K562 (cell line): Measurements from ENCODE around the gene BAIAP3. TPM values are rescaled to one million over a fixed set of nuclear protein-coding genes. Genes with fewer than 3 reads are reported as not detected.

Experiments used
- ATAC-seq: fragments of 200-7000 bp; cut with Tn5 transposase; 3 replicates; pipeline ENCODE4 v1.9.1; 2020; ENCODE audit warnings: moderate library complexity
- BruUV-seq: library from RNA; stranded (reverse); fragments of 400-500 nt; replicated peaks from 2 replicates; lab custom pipeline; 2021; lab: Mats Ljungman, UMichigan
- CTCF ChIA-PET: fragments of 300-600 bp; formaldehyde crosslinking; extraction: SDS; loops from one replicate; lab custom pipeline; 2021; ENCODE audit warnings: low intra/inter-chr PET ratio; lab: Yijun Ruan, JAX
- POLR2A ChIA-PET: fragments of 300-600, 350-650 bp; sonication (Branson Sonifier 250); formaldehyde crosslinking; extraction: SDS; loops from one replicate; lab custom pipeline; 2021; ENCODE audit warnings: antibody characterized with exemption, inconsistent platforms; lab: Yijun Ruan, JAX
- DNase-seq, 4 experiments: peaks; one replicate each; pipeline versions ENCODE4 v3.0.0 to v3.0.0-alpha.2; 2011 to 2018; ENCODE audit warnings: low spot score in 3 of 4, mixed read lengths in 3 of 4; ENCODE audit errors: extremely low read depth in 1 of 4
- FAIRE-seq: peaks from 2 replicates; lab custom pipeline; 2011; peaks lifted over from hg19 to GRCh38; lab: Jason Lieb, UNC
- H2AFZ ChIP-seq: 2 replicates; pipeline ENCODE4 v1.6.0; 2011; ENCODE audit warnings: low read depth, low read length, control low read depth, inconsistent platforms
- H3K27ac ChIP-seq: fragments of 200-600 bp; 3 replicates; pipeline ENCODE4 v1.8.0; 2011; ENCODE audit warnings: low read depth, mild to moderate bottlenecking, control low read depth, inconsistent platforms, low read length, moderate library complexity, mixed read lengths; ENCODE audit errors: extremely low read depth
- H3K27me3 ChIP-seq, 2 experiments: fragments of 300-600 bp in 1 of 2; 2 replicates in 1 of 2; 3 replicates in 1 of 2; pipeline versions ENCODE4 v1.6.0 to v1.8.0; 2011; ENCODE audit warnings: inconsistent platforms in 2 of 2, low read length in 2 of 2, mild to moderate bottlenecking in 1 of 2, mixed read lengths in 1 of 2, moderate library complexity in 1 of 2; ENCODE audit not compliant: control insufficient read depth in 2 of 2, insufficient read depth in 2 of 2
- H3K36me3 ChIP-seq: fragments of 300-600 bp; 3 replicates; pipeline ENCODE4 v1.8.0; 2011; ENCODE audit warnings: mild to moderate bottlenecking, low read length, inconsistent platforms; ENCODE audit not compliant: control insufficient read depth, insufficient read depth
- H3K4me1 ChIP-seq, 2 experiments: fragments of 200-600 bp in 1 of 2; replicated peaks in 1 of 2; 2 replicates in 1 of 2; 3 replicates in 1 of 2; pipeline versions ENCODE4 v1.5.1 to v1.8.0; 2011; ENCODE audit warnings: inconsistent platforms in 2 of 2, low read length in 2 of 2, mild to moderate bottlenecking in 1 of 2, mixed read lengths in 1 of 2, moderate library complexity in 1 of 2; ENCODE audit not compliant: control insufficient read depth in 2 of 2, insufficient read depth in 2 of 2
- H3K4me2 ChIP-seq: 2 replicates; pipeline ENCODE4 v1.6.1; 2011; ENCODE audit warnings: low read length, control low read depth, inconsistent platforms, mixed read lengths; ENCODE audit not compliant: insufficient read depth
- H3K4me3 ChIP-seq: fragments of 200-600 bp; sonication (generic), shearing (Covaris generic); 2 replicates; pipeline ENCODE4 v1.5.1; 2016; ENCODE audit warnings: control low read depth, inconsistent platforms
- H3K79me2 ChIP-seq: fragments of 200-600 bp; 3 replicates; pipeline ENCODE4 v1.8.0; 2011; ENCODE audit warnings: low read length, inconsistent platforms; ENCODE audit not compliant: control insufficient read depth, insufficient read depth
- H3K9ac ChIP-seq, 2 experiments: 2 replicates each; pipeline versions ENCODE4 v1.6.0 to v1.6.1; 2011; ENCODE audit warnings: low read depth in 2 of 2, low read length in 2 of 2, control low read depth in 1 of 2, inconsistent platforms in 1 of 2, mild to moderate bottlenecking in 1 of 2, mixed read lengths in 1 of 2; ENCODE audit not compliant: insufficient read depth in 1 of 2
- H3K9me1 ChIP-seq: one replicate; pipeline ENCODE4 v1.6.0; 2011; ENCODE audit warnings: inconsistent platforms, mild to moderate bottlenecking, low read length, moderate library complexity; ENCODE audit not compliant: control insufficient read depth, insufficient read depth
- H3K9me3 ChIP-seq: replicated peaks from 2 replicates; pipeline ENCODE4 v1.5.1; 2011; ENCODE audit warnings: low read depth, low read length, inconsistent platforms; ENCODE audit not compliant: control insufficient read depth, insufficient read depth
- H4K20me1 ChIP-seq: replicated peaks from 2 replicates; pipeline ENCODE4 v1.6.1; 2011; ENCODE audit warnings: low read length, inconsistent platforms, mixed read lengths; ENCODE audit not compliant: control insufficient read depth, insufficient read depth
- CBFB ChIP-seq: sonication (generic); formaldehyde crosslinking; IDR thresholded peaks from 2 replicates; pipeline ENCODE4 v1.4.0; 2020; ENCODE audit warnings: mild to moderate bottlenecking, missing genetic modification reagents
- FOXA1 ChIP-seq: fragments of 450-650 bp; IDR thresholded peaks from 2 replicates; pipeline ENCODE4 v1.6.1; 2016; ENCODE audit warnings: mild to moderate bottlenecking, borderline replicate concordance
- POLR2B ChIP-seq: fragments of 450-650 bp; IDR thresholded peaks from 2 replicates; pipeline ENCODE4 v1.6.1; 2018; ENCODE audit warnings: low read depth; ENCODE audit not compliant: partially characterized antibody
- POLR2G ChIP-seq: fragments of 200-400 bp; formaldehyde crosslinking; IDR thresholded peaks from 2 replicates; pipeline ENCODE4 v1.6.1; 2017; ENCODE audit warnings: low read depth, mild to moderate bottlenecking, antibody characterized with exemption, low read length, moderate library complexity
- PPARD ChIP-seq: fragments of 250-450 bp; sonication (Bioruptor Pico); IDR thresholded peaks from 2 replicates; pipeline ENCODE4 v1.8.0; 2022; ENCODE audit warnings: inconsistent platforms, mild to moderate bottlenecking, moderate library complexity
- RBM22 ChIP-seq: fragments of 200-400 bp; formaldehyde crosslinking; IDR thresholded peaks from 2 replicates; pipeline ENCODE4 v1.6.1; 2018; ENCODE audit warnings: low read length, low read depth; ENCODE audit not compliant: poor library complexity, severe bottlenecking
- RREB1 ChIP-seq: fragments of 250-450 bp; sonication (Bioruptor Pico); IDR thresholded peaks from 2 replicates; pipeline ENCODE4 v1.4.0; 2020
- SAFB ChIP-seq: fragments of 200-400 bp; formaldehyde crosslinking; IDR thresholded peaks from 2 replicates; pipeline ENCODE4 v1.6.1; 2017; ENCODE audit warnings: low read depth, low read length, borderline replicate concordance
- TEAD1 ChIP-seq, 2 experiments: fragments of 450-650 bp in 1 of 2; sonication (generic) in 1 of 2; formaldehyde crosslinking; IDR thresholded peaks; 2 replicates each; pipeline versions ENCODE4 v1.4.0 to v1.8.0; 2020 to 2022; ENCODE audit warnings: mild to moderate bottlenecking in 2 of 2, missing genetic modification reagents in 1 of 2
- ZBTB12 ChIP-seq: fragments of 250-450 bp; sonication (Bioruptor Pico); IDR thresholded peaks from 2 replicates; pipeline ENCODE4 v1.4.0; 2020
- ZBTB33 ChIP-seq: sonication (generic); formaldehyde crosslinking; IDR thresholded peaks from 2 replicates; pipeline ENCODE4 v1.8.1; 2023; ENCODE audit warnings: mild to moderate bottlenecking, missing genetic modification reagents
- ZNF12 ChIP-seq: sonication (generic); formaldehyde crosslinking; IDR thresholded peaks from 2 replicates; pipeline ENCODE4 v1.4.0; 2020; ENCODE audit warnings: mild to moderate bottlenecking, missing genetic modification reagents
- ZNF431 ChIP-seq: sonication (generic); formaldehyde crosslinking; IDR thresholded peaks from 2 replicates; pipeline ENCODE4 v1.8.0; 2022; ENCODE audit warnings: mild to moderate bottlenecking, missing genetic modification reagents
- ZNF507 ChIP-seq: conservative IDR thresholded peaks from 2 replicates; pipeline ENCODE4 v1.6.1; 2017; ENCODE audit warnings: missing genetic modification characterization, missing compliant biosample characterization
- WGBS: fragments of 100-300 bp; shearing (Covaris generic); methylation state at CpG from one replicate; pipeline ENCODE4 v1.1.6; 2016; ENCODE audit warnings: low coverage, mixed read lengths; ENCODE audit not compliant: insufficient coverage; ENCODE audit errors: missing lambda C conversion rate; 5-methylcytosine and 5-hydroxymethylcytosine counted together
- in situ Hi-C: fragments of 300-500 bp; cut with MboI; formaldehyde crosslinking; loops from 4 replicates; pipeline ENCODE4 v1.15.0; 2018; ENCODE audit warnings: inconsistent platforms, mixed read lengths
- intact Hi-C: fragments of 100-400 bp; cut with micrococcal nuclease; formaldehyde crosslinking; loops from 2 replicates; pipeline ENCODE4 v1.14.2; 2022
- polyA plus RNA-seq, 8 experiments: library from polyadenylated mRNA; depleted of rRNA in 4 of 8; stranded (reverse) in 5 of 8; unstranded in 3 of 8; fragments of >200 nt; fragmentation: Nextera tagmentation in 2 of 8; fragmentation: Illumina TruSeq in 1 of 8; extraction: Ambion mirVana in 2 of 8; extraction: Trizol in 1 of 8; gene quantifications; 2 replicates each; pipeline versions ENCODE4 v1.2.1 to v1.2.3, GENCODE V29; 2011 to 2014; ENCODE audit warnings: inconsistent platforms in 1 of 8, missing spikeins in 1 of 8
- total RNA-seq, 7 experiments: library from RNA; depleted of rRNA in 6 of 7; stranded (reverse); fragments of >200 nt in 6 of 7; fragmentation: Illumina TruSeq in 2 of 7; extraction: Trizol in 2 of 7; gene quantifications; 2 replicates each; pipeline versions ENCODE4 v1.2.1 to v1.2.3, GENCODE V29; 2011 to 2021; ENCODE audit warnings: low replicate concordance in 1 of 7

BAIAP3 gene
- total and polyA plus RNA-seq, 9 of the 15 experiments (the other 6 are each of a cell fraction or from before 2014, with no cell fraction given), result 0.03 to 4.5 (median 0.57) TPM; not detected in 1

GRCh38 chr16:1319041-1319440, 14.4 kb upstream of the BAIAP3 start:
- Histone ChIP-seq H3K79me2 (peaks cover 21% of the 10 kb centered on the region), H3K36me3 (peaks cover 93% of the 10 kb centered on the region), H3K27me3 (no peaks in the 10 kb centered on the region), H2AFZ (no peak overlapping the region), H3K4me2 (no peak overlapping the region), H3K27ac (no peak overlapping the region), H3K9me3 (no peaks in the 10 kb centered on the region), H3K9ac (peak overlapping the region in 1 of 2 experiments; percentile 2; a peak in 2 of 4 replicates), H3K9me1 (peaks cover 3% of the 10 kb centered on the region), H3K4me1 (peaks cover 0 to 17% of the 10 kb centered on the region in 2 experiments; a peak in 1 of 5 replicates), H3K4me3 (no peak overlapping the region), H4K20me1 (peaks cover 9% of the 10 kb centered on the region; the same call in 1 of the 2 replicates)
- FAIRE-seq (no peak), ATAC-seq (peak; percentile 12; the same call in 1 of the 3 replicates), DNase-seq (no peak)
- 95% methylated on average over 32 of the region's 33 CpGs for WGBS
- POLR2A ChIA-PET, result interaction anchor here (0.6 to 1.9 kb wide), 2 partner anchors 12 to 26 kb away, joined by 3 to 5 read pairs; no protein-coding TSS in a partner anchor
- CTCF ChIA-PET, result no interaction called here
- no TSS peak for BruUV-seq
- in situ Hi-C loops (no loop called here), intact Hi-C loops (no loop called here)
- TF ChIP-seq RREB1, result no peak
- TF ChIP-seq ZNF507 (tag), result no peak
- no peak for TF ChIP-seq ZBTB12 (CRISPR knock-in tag)
- peak; percentile 96 for TF ChIP-seq ZBTB33 (CRISPR knock-in tag)
- no peak for TF ChIP-seq ZNF12
- TF ChIP-seq ZNF431 (CRISPR knock-in tag), result no peak
- no peak for TF ChIP-seq POLR2B
- no peak for TF ChIP-seq CBFB
- peak; percentile 79 for TF ChIP-seq POLR2G
- peak in 1 of 2 experiments; percentile 23; a peak in 1 of 4 replicates for TF ChIP-seq TEAD1 (CRISPR knock-in tag; IDR thresholded peaks at IDR 0.05)
- TF ChIP-seq SAFB, result peak; percentile 42; the same call in 1 of the 2 replicates
- no peak for TF ChIP-seq FOXA1
- no peak for TF ChIP-seq PPARD (CRISPR knock-in tag)
- TF ChIP-seq RBM22, result peak; percentile 73
